NCI-H187 (cell line): Measurements from ENCODE around the gene RNASE1.

Source experiments
- DNase-seq, 2 experiments: peaks; one replicate each; lab custom pipeline; 2025; lab: John Stamatoyannopoulos, UW

The RNASE1 gene

GRCh38 chr14:20807304-20808161 is 4.9 kb upstream of the RNASE1 start:
- no peak for DNase-seq

- DNase-seq: no peak
These were observed 2.8 kb upstream of the RNASE1 start for GRCh38 chr14:20805485-20805884.

GRCh38 chr14:20803223-20803622 is 579 bp upstream of the RNASE1 start:
- no peak for DNase-seq

GRCh38 chr14:20801726-20802125 is 918 bp downstream of the RNASE1 start:
- DNase-seq: no peak

- DNase-seq: no peak
These were observed 2.6 kb downstream of the RNASE1 start for GRCh38 chr14:20799892-20800544.

GRCh38 chr14:20799456-20799891 is 3.2 kb downstream of the RNASE1 start:
- DNase-seq: no peak

- no peak for DNase-seq
These were observed 3.7 kb downstream of the RNASE1 start for GRCh38 chr14:20798932-20799331.

- no peak for DNase-seq
These were observed 4.3 kb downstream of the RNASE1 start for GRCh38 chr14:20798318-20798717.

- DNase-seq: no peak
These were observed 5.5 kb downstream of the RNASE1 start for GRCh38 chr14:20797164-20797563.

GRCh38 chr14:20794644-20795369 is 7.8 kb downstream of the RNASE1 start:
- no peak for DNase-seq

DNA sequence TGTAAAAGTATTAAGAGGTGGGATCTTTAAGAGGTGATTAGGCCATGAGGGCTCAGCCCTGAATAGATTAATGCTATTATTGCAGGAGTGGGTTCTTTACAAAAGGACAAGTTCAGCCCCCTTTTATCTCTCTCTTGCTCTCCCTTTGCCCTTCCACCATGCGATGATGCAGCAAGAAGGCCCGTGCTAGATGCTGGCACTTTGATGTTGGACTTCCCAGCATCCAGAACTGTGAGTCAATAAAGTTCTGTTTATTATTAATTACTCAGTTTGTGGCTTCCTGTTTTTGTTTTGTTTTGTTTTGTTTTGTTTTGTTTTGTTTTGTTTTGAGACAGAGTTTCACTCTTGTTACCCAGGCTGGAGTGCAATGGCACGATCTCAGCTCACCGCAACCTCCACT is 10.1 kb downstream of the RNASE1 start:
- DNase-seq: no peak

- DNase-seq: no peak
These were observed 11.0 kb downstream of the RNASE1 start for GRCh38 chr14:20791597-20791996.

DNA sequence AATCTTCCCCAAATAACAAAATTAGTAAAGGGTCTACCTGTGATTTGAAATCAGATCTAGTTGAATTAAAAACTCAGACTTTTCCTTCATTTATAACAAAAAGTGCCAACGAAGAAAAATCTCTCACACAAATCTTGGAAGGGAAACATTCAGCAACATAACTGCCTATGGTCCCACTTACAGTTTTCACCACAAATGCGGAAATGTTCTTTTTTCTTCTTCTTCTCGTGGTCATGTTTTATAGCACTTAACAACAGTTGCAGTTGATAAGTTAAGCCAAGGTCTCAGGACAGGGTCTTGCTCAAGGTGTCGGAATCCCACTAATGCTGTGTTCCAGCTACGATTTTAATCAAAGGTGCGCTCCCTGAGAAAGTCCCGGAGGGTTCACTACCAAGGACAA is 11.5 kb downstream of the RNASE1 start:
- DNase-seq: no peak

GRCh38 chr14:20790464-20791116 is 12.1 kb downstream of the RNASE1 start:
- DNase-seq: no peak

- DNase-seq: no peak
These were observed 13.3 kb downstream of the RNASE1 start for GRCh38 chr14:20789230-20789813.

GRCh38 chr14:20787025-20787424 is 15.6 kb downstream of the RNASE1 start:
- no peak for DNase-seq

DNA sequence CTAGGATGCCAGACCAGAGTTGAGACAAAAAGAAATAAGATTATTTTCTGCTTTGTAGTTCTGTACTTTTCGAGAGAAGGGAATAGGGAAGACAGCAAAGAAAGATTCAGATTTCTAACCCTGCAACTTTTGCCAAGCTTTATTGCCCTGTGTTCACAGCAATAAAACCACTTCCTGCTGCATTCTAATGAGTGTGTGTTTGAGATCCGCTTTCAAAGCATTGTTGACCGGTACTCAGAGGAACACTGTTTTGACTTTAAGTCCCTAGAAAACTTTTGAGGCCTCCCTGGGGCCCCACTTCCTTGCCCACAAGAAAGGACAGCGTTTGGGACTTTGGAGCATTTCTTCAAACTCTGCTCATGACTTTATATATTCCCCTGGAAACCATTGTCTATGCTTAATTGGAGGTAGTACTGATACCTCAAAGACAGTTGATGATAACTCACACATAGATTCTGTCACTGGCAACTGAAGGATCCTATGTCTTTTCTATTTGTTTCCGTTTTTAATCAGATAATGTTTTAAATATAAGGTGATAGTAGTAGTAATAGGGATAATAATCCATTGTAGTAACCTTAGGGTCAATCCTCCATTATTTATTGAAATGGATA is 20.3 kb downstream of the RNASE1 start:
- DNase-seq: no peak

GRCh38 chr14:20781803-20782202 is 20.8 kb downstream of the RNASE1 start:
- DNase-seq: no peak

DNA sequence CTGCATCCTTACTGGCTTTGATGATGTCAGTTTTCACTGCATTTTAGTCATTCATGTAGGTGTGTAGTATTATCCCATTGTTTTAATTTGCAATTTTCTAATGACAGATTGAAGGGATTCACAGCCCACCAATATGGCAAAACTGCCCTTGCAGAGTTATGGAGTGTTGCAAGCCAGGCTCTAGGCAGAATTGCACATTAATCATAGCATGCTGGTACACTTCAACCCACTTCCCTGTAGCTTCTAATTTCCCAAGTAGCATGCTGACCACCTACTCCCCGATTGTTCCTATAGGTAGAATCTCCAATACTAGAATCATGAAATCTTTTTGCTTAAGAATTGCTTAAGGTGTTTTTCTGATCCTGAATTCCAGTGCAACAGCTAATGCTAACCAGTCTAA is 26.7 kb downstream of the RNASE1 start:
- DNase-seq: no peak

- no peak for DNase-seq
These were observed 27.6 kb downstream of the RNASE1 start for GRCh38 chr14:20775043-20775442.

DNA sequence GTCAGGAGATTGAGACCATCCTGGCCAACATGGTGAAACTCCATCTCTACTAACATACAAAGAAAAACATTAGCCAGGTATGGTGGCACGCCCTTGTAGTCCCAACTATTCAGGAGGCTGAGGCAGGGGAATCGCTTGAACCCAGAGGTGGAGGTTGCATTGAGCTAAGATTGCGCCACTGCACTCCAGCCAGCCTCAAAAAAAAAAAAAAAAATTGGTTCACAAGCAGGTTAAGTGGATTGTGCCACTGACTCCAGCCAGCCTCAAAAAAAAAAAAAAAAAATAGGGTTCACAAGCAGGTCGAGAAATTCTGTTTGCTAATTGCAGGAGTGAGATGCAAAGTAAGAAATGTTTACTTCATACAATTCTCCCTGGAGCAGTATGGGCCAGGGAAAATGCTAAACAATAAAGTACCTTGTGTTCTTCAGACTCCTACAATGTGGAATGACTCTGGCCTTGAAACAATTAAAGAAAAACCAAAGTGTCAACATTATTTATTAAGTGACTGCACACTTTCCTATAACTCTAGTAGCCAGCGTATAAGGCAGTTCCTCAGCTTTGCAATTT is 28.3 kb downstream of the RNASE1 start:
- DNase-seq: no peak
